Measurements from ENCODE around the gene CPLANE2. TPM values are rescaled to one million over a fixed set of nuclear protein-coding genes. Genes with fewer than 3 reads are reported as not detected.
A peak's percentile ranks its signal among the peaks of the same experiment; 100 is the strongest.

The CPLANE2 gene
- total RNA-seq, 2 experiments from 2014 or later: 2.7 to 4.0 TPM

DNA sequence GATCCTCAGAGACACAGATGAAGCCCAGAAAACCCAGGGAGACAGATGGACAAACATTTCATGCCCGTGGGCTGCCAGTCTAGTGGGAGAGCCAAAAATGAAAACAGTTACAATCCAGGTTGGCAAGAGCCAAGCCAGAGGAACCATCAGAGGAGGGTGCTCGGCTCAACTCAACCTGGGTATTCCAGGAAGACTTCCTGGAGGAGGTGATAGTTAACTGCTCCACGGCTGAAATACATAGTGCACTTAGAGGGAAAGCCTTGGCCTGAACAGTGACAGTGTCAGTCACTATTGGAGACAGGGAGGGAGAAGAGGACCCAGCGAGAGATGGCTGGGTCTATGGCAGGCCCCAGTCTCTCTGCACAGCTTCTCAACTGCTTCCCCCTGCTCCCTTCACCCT, 26.4 kb downstream of the CPLANE2 start:
- H3K27ac Mint-ChIP-seq: no peak overlapping the region
- H3K36me3 Mint-ChIP-seq (ENCODE audit: low read depth): no peaks in the 10 kb centered on the region

DNA sequence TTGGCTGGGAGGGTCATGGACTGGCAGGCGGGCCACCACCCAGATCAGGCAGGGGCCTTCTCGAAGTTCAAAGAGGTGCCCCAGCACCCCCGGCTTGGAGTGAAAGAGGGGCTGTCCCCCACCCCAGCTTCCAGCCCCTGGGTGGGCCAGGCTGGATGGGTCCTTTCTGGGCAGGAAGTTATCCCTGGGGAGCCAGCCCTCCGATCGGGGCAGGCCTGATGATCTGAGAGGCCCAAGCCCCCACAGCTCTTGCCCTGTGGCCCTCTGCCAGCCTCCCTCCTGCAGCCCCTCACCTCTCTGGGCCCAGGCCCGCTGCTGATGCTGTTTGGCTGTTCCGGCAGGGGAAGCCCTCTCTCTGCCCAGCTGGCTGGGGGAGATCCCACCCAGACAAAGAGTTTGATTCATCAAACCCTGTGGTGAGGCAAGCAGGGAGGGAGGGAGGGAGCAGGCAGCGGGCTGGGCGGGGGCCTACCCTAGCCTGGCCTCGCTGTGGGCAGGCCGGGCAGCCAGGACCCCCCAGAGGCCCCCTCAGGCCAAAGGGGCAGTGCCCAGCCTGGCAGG, 27.1 kb downstream of the CPLANE2 start:
- Mint-ChIP-seq H3K9me3 (no peaks in the 10 kb centered on the region), H3K4me1 (ENCODE audit: low read depth) (peaks cover 4% of the 10 kb centered on the region), H3K27ac (no peak overlapping the region), H3K36me3 (ENCODE audit: low read depth) (no peaks in the 10 kb centered on the region), H3K27me3 (ENCODE audit: low read depth) (no peaks in the 10 kb centered on the region), H3K4me3 (no peak overlapping the region)
- CTCF ChIA-PET: no interaction called here
- no peak for DNase-seq
- intact Hi-C loops (cut with micrococcal nuclease): no loop called here

More for the DNA sequence above, 26.4 kb downstream of the CPLANE2 start:
- Mint-ChIP-seq H3K27me3 (ENCODE audit: low read depth) (no peaks in the 10 kb centered on the region), H3K4me1 (ENCODE audit: low read depth) (peaks cover 3% of the 10 kb centered on the region), H3K9me3 (no peaks in the 10 kb centered on the region), H3K4me3 (no peak overlapping the region)
- DNase-seq: no peak
- CTCF ChIA-PET: no interaction called here
- intact Hi-C loops (cut with micrococcal nuclease): no loop called here

DNA sequence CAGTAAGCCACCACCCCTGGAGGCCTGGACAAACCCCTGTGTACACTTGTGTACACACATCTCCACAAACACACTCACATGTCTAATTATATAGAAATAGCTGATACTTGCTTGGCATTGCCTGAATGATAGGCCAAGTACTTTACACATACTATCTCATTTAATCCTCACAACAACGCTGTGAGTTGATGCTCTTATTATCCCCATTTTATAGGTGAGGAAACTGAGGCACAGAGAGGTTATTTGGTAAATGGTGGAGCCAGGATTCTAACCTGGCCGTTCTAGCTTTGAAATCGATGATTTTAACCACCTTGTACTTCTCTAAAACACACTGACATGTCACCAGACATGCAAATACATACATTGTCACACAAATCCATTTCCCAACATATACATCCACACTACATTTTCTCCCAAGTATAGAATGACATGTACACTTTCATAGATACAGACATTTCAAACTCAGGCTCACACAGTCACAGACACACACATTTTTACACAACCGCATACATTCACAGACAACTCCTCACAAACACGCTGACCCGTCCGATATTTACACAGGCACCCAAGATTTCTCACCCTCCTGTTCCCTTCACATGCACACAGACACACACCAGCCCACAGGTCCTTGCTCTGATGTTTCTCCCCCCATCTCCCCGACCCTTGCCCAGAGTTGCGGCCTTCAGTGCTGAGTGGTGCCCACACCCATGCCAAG, 27.7 kb downstream of the CPLANE2 start:
- no peak overlapping the region for H3K27ac Mint-ChIP-seq
- no peak for DNase-seq
- no peak overlapping the region for H3K4me3 Mint-ChIP-seq
- H3K9me3 Mint-ChIP-seq: no peaks in the 10 kb centered on the region
- intact Hi-C loops (cut with micrococcal nuclease): no loop called here
- CTCF ChIA-PET: interaction anchor here (0.8 kb wide), 1 partner anchor 154 kb away, joined by 3 read pairs; no protein-coding TSS in a partner anchor
- H3K4me1 Mint-ChIP-seq (ENCODE audit: low read depth): peaks cover 4% of the 10 kb centered on the region
- no peaks in the 10 kb centered on the region for H3K36me3 Mint-ChIP-seq (ENCODE audit: low read depth)
- H3K27me3 Mint-ChIP-seq (ENCODE audit: low read depth): no peaks in the 10 kb centered on the region

DNA sequence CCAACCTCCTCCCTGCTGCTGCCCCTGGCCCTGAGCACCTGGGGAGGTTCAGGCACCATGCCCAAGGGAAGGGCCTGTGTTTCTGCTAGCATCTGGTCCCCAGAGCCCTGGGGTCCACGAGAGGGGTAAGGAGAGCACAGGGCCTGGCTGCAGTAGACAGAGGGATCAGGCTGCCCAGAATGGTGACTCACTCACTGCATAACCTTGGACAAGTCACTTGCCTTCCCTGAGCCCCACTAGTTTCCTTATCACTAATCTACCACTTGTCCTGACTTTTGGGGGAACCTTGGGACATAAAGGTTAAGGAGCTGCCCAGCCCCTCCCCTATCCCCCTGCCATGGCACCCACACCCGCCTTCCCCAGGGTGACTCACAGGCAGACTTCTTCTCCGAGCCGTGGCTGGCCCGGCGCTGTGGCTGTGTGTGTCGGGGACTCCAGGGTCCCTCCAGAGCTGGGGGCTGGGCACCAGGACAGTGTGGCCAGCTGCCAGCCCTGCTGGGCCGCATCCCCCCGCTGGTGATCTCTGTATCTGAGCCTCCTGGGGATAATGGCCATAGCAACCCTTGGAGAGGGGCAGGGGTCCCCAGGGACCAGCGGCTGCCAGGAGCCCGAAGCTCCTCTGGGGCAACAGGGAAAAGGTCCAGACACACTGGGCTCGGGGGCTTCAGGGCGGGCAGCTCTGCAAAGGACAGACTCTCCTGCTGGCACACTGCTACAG, 28.6 kb downstream of the CPLANE2 start:
- Mint-ChIP-seq H3K27ac (no peak overlapping the region), H3K36me3 (ENCODE audit: low read depth) (no peaks in the 10 kb centered on the region), H3K4me1 (ENCODE audit: low read depth) (peaks cover 4% of the 10 kb centered on the region), H3K27me3 (ENCODE audit: low read depth) (no peaks in the 10 kb centered on the region), H3K4me3 (no peak overlapping the region), H3K9me3 (no peaks in the 10 kb centered on the region)
- DNase-seq: no peak
- CTCF ChIA-PET: interaction anchor here (0.8 kb wide), 1 partner anchor 154 kb away, joined by 3 read pairs; no protein-coding TSS in a partner anchor
- intact Hi-C loops (cut with micrococcal nuclease): no loop called here

GRCh38 chr1:16207318-16208269, 29.4 kb downstream of the CPLANE2 start:
- no peaks in the 10 kb centered on the region for H3K36me3 Mint-ChIP-seq (ENCODE audit: low read depth)
- no peak for DNase-seq

GRCh38 chr1:16206547-16207317, 30.3 kb downstream of the CPLANE2 start:
- H3K4me1 Mint-ChIP-seq (ENCODE audit: low read depth): peaks cover 4% of the 10 kb centered on the region
- intact Hi-C loops (cut with micrococcal nuclease): loop anchor here (1.0 to 2.0 kb wide), 8 partner anchors 11 to 682 kb away; partner anchors contain the start of genes CASP9, CPLANE2, DDI2 and NECAP2
- peak overlapping the region; percentile 83 for H3K4me3 Mint-ChIP-seq
- CTCF ChIA-PET: interaction anchor here (1.7 kb wide), 1 partner anchor 124 kb away, joined by 4 read pairs; no protein-coding TSS in a partner anchor
- DNase-seq: peak; percentile 95
- no peaks in the 10 kb centered on the region for H3K9me3 Mint-ChIP-seq
- H3K36me3 Mint-ChIP-seq (ENCODE audit: low read depth): no peaks in the 10 kb centered on the region
- peak overlapping the region; percentile 87 for H3K27ac Mint-ChIP-seq
- no peaks in the 10 kb centered on the region for H3K27me3 Mint-ChIP-seq (ENCODE audit: low read depth)

More at GRCh38 chr1:16207318-16208269, 29.4 kb downstream of the CPLANE2 start:
- intact Hi-C loops (cut with micrococcal nuclease): loop anchor here (1.0 to 2.0 kb wide), 5 partner anchors 30 to 683 kb away; partner anchors contain the start of genes CASP9, CPLANE2, DDI2 and NECAP2
- Mint-ChIP-seq H3K9me3 (no peaks in the 10 kb centered on the region), H3K27ac (peak overlapping the region; percentile 76), H3K27me3 (ENCODE audit: low read depth) (no peaks in the 10 kb centered on the region), H3K4me3 (peak overlapping the region; percentile 83), H3K4me1 (ENCODE audit: low read depth) (peaks cover 4% of the 10 kb centered on the region)
- CTCF ChIA-PET: no interaction called here

- peak overlapping the region; percentile 83 for H3K4me3 Mint-ChIP-seq
- H3K9me3 Mint-ChIP-seq: no peaks in the 10 kb centered on the region
- H3K27ac Mint-ChIP-seq: peak overlapping the region; percentile 87
- CTCF ChIA-PET: interaction anchor here (1.2 to 1.7 kb wide), 2 partner anchors 40 to 124 kb away, joined by 3 to 4 read pairs; no protein-coding TSS in a partner anchor
- peaks cover 4% of the 10 kb centered on the region for H3K4me1 Mint-ChIP-seq (ENCODE audit: low read depth)
- H3K27me3 Mint-ChIP-seq (ENCODE audit: low read depth): no peaks in the 10 kb centered on the region
- intact Hi-C loops (cut with micrococcal nuclease): loop anchor here (1.0 to 2.0 kb wide), 7 partner anchors 11 to 681 kb away; partner anchors contain the start of genes CASP9, DDI2, NECAP2 and SZRD1
- no peaks in the 10 kb centered on the region for H3K36me3 Mint-ChIP-seq (ENCODE audit: low read depth)
- DNase-seq: no peak
Observed at GRCh38 chr1:16205891-16206546, 31.0 kb downstream of the CPLANE2 start.

GRCh38 chr1:16205334-16205671, 31.7 kb downstream of the CPLANE2 start:
- H3K27me3 Mint-ChIP-seq (ENCODE audit: low read depth): no peaks in the 10 kb centered on the region
- no peaks in the 10 kb centered on the region for H3K9me3 Mint-ChIP-seq
- no peak overlapping the region for H3K27ac Mint-ChIP-seq
- H3K36me3 Mint-ChIP-seq (ENCODE audit: low read depth): no peaks in the 10 kb centered on the region
- peaks cover 4% of the 10 kb centered on the region for H3K4me1 Mint-ChIP-seq (ENCODE audit: low read depth)
- CTCF ChIA-PET: interaction anchor here (0.6 to 3.5 kb wide), 7 partner anchors 12 to 161 kb away, joined by 3 to 22 read pairs (median 6); partner anchors contain the start of gene CPLANE2
- H3K4me3 Mint-ChIP-seq: peak overlapping the region; percentile 14
- intact Hi-C loops (cut with micrococcal nuclease): no loop called here
- DNase-seq: no peak

DNA sequence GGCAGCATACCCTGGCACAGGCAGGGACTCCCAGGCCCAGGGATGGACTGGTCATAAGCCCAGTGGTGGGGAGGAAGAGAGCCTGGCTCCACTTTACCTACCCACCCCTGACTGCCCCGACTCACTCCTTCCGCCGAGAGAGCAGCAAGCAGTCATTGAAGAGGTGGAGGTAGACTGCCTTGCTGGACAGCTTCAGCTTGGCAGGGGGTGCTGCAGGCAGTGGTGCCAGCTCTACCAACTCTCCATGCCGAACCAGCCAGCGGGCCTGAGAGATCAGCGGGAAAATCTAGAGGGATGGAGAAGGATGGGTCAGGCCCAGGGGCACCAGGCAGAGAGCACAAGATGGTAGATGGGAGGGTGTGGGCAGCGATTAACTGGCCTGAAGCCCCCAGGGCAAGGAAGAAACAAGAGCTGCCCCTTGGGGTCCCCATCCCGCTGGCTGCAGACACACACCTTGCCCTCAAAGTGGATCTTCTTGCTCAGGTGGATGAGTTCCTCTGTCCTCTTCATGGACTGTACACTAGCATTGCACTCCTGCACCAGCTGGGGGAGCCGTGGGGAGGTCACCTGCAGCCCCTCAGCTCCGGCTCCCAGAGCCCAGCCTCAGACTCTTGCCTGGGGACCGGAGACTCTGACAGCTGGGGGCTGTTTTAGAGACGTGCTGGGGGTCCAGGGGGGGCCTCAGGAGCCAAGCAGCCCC, 32.2 kb downstream of the CPLANE2 start:
- Mint-ChIP-seq H3K36me3 (ENCODE audit: low read depth) (no peaks in the 10 kb centered on the region), H3K27me3 (ENCODE audit: low read depth) (no peaks in the 10 kb centered on the region), H3K4me1 (ENCODE audit: low read depth) (peaks cover 4% of the 10 kb centered on the region), H3K9me3 (no peaks in the 10 kb centered on the region), H3K4me3 (peak overlapping the region; percentile 38), H3K27ac (no peak overlapping the region)
- DNase-seq: peak; percentile 59
- CTCF ChIA-PET: interaction anchor here (0.6 to 3.5 kb wide), 9 partner anchors 12 to 162 kb away, joined by 3 to 22 read pairs (median 6); partner anchors contain the start of gene CPLANE2
- intact Hi-C loops (cut with micrococcal nuclease): no loop called here

DNA sequence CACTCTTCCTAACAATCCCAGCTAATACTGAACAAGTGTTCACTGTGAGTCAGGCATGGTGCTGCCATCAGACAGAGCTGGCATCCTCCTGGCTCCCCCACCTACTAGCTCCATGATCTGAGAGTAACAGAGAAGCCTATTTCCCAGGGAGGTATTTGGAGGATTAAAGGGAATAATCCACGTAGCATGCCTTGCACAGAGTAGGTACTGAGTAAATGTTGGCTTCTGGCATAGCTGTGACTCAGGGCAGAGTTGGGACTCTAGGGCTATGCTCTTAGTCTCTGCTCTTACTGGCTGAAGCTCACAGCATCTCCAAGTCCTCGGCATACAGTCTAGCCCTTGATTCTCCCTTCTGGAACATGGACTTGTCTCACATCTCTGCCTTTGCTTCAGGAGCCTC, 32.8 kb downstream of the CPLANE2 start:
- CTCF ChIA-PET: interaction anchor here (0.6 to 3.5 kb wide), 8 partner anchors 13 to 152 kb away, joined by 3 to 22 read pairs (median 6); partner anchors contain the start of gene CPLANE2
- Mint-ChIP-seq H3K4me3 (no peak overlapping the region), H3K9me3 (no peaks in the 10 kb centered on the region), H3K4me1 (ENCODE audit: low read depth) (peaks cover 4% of the 10 kb centered on the region), H3K36me3 (ENCODE audit: low read depth) (no peaks in the 10 kb centered on the region), H3K27me3 (ENCODE audit: low read depth) (no peaks in the 10 kb centered on the region), H3K27ac (no peak overlapping the region)
- no peak for DNase-seq
- intact Hi-C loops (cut with micrococcal nuclease): no loop called here

Measured in activated naive CD4-positive, alpha-beta T cell treated with anti-CD3 and anti-CD28 coated beads for 36 hours (primary cell).